BLaER1 treated with 17β-estradiol and CSF1 and Interleukin-3, amounts not matched to agents 10 nM and 100 nM (cell line): ENCODE data around the gene SCNN1B.
"Not testable (repeated sequence)": the region's sequence is repeated elsewhere in the genome, so short reads cannot be mapped to it uniquely, and the experiment has no call there.

Experiments used
- H3K27ac ChIP-seq, 11 experiments: shearing (Covaris generic); formaldehyde crosslinking; 2 replicates each; pipeline ENCODE4 v1.8.1; 2022
- H3K27me3 ChIP-seq, 11 experiments: shearing (Covaris generic); formaldehyde crosslinking; 2 replicates each; pipeline ENCODE4 v1.8.1; 2022
- H3K36me3 ChIP-seq, 11 experiments: shearing (Covaris generic); formaldehyde crosslinking; 2 replicates each; pipeline ENCODE4 v1.8.1; 2022
- H3K4me1 ChIP-seq, 10 experiments: shearing (Covaris generic); formaldehyde crosslinking; 2 replicates each; pipeline ENCODE4 v1.8.1; 2022
- H3K4me2 ChIP-seq, 11 experiments: shearing (Covaris generic); formaldehyde crosslinking; 2 replicates each; pipeline ENCODE4 v1.8.1; 2022
- H3K4me3 ChIP-seq, 10 experiments: shearing (Covaris generic); formaldehyde crosslinking; 2 replicates each; pipeline ENCODE4 v1.8.1; 2022
- H3K9ac ChIP-seq, 11 experiments: shearing (Covaris generic); formaldehyde crosslinking; 2 replicates each; pipeline ENCODE4 v1.8.1; 2022
- H3K9me3 ChIP-seq, 11 experiments: shearing (Covaris generic); formaldehyde crosslinking; replicated peaks in 1 of 11; 2 replicates each; pipeline ENCODE4 v1.8.1; 2022
- H4K20me1 ChIP-seq, 11 experiments: shearing (Covaris generic); formaldehyde crosslinking; 2 replicates each; pipeline ENCODE4 v1.8.1; 2022
- Cebpa-rat ChIP-seq, 11 experiments: shearing (Covaris generic); IDR thresholded peaks; 2 replicates each; pipeline ENCODE4 v1.8.1; 2022

SCNN1B gene

DNA sequence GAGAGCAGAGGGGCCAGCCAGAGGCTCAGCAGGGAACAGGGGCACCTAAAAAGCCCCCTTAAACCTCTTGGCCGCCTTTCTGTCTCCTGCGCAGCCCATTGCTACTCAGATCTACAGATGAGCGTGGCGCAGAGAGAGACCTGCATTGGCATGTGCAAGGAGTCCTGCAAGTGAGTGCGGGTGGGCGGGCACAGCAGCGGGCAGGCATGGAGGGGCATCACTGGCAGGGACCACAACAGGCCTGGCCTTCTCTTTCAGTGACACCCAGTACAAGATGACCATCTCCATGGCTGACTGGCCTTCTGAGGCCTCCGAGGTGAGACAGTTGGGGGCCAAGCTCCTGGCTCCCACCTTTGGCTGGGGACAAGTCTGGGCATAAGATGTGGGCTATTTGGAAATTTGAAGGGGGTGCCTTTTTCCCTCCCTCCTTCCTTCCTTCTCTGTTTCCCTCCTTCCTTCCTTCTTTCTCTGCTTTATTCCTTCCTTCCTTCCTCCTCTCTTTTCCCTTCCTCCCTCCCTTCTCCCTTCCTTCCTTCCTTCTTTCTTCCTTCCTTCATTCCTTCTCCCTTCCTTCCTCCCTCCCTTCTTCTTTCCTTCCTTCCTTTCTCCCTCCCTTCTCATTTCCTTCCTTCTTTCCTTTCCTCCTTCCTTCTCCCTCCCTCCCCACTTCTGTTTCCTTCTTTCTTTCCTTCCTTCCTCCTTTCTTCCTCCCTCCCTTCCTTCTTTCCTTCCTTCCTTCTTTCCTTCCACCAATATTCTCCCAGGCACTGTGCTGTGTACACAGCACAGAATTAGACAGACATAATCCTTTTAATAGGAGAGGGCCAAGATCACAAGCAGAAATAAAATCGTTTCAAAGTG, 75.2 kb downstream of the SCNN1B start:
- Histone ChIP-seq H3K4me3 (no peak overlapping the region), H3K9ac (no peak overlapping the region), H3K4me2 (no peak overlapping the region), H3K27me3 (no peaks in the 10 kb centered on the region), H3K4me1 (peaks cover 0 to 4% (median 0%) of the 10 kb centered on the region in 10 experiments; a peak in 1 of 20 replicates), H3K9me3 (no peaks in the 10 kb centered on the region), H3K36me3 (no peaks in the 10 kb centered on the region), H4K20me1 (peaks cover 0 to 6% (median 0%) of the 10 kb centered on the region in 11 experiments; a peak in 1 of 22 replicates), H3K27ac (no peak overlapping the region)
- no peak for TF ChIP-seq Cebpa-rat (IDR thresholded peaks at IDR 0.05)

DNA sequence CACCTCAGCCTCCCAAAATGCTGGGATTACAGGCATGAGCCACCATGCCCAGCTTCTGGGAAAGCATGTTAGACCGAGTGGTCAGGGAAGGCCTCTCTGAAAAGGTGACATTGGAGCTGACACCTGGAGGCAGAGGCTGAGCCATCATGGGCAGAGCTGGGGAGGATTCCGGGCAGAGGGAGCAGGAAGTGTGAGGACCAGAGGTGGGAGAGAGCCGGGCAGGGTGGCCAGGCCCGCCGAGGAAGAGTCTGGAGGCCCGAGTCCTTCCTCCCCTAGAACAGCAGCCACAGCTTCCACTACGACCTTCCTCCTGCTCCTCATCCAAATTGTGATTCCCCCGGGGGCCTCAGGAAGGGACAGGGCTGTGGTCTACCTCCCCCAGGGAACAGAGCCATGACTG, 76.2 kb downstream of the SCNN1B start:
- H3K9ac ChIP-seq = no peak overlapping the region
- no peaks in the 10 kb centered on the region for H3K27me3 ChIP-seq
- no peaks in the 10 kb centered on the region for H3K36me3 ChIP-seq
- H3K4me3 ChIP-seq = no peak overlapping the region
- H3K9me3 ChIP-seq = no peaks in the 10 kb centered on the region
- H3K4me1 ChIP-seq = peaks cover 0 to 4% (median 0%) of the 10 kb centered on the region in 10 experiments; a peak in 1 of 20 replicates
- peaks cover 0 to 6% (median 0%) of the 10 kb centered on the region in 11 experiments; a peak in 1 of 22 replicates for H4K20me1 ChIP-seq
- H3K4me2 ChIP-seq = no peak overlapping the region; a peak in 1 of 22 replicates
- no peak for TF ChIP-seq Cebpa-rat (IDR thresholded peaks at IDR 0.05)
- H3K27ac ChIP-seq = no peak overlapping the region

GRCh38 chr16:23378921-23379320, 76.8 kb downstream of the SCNN1B start:
- Histone ChIP-seq H3K4me1 (peaks cover 0 to 4% (median 0%) of the 10 kb centered on the region in 10 experiments; a peak in 1 of 20 replicates), H3K9me3 (no peaks in the 10 kb centered on the region), H3K36me3 (no peaks in the 10 kb centered on the region), H3K27ac (no peak overlapping the region), H3K27me3 (no peaks in the 10 kb centered on the region), H3K9ac (no peak overlapping the region), H3K4me2 (no peak overlapping the region), H3K4me3 (no peak overlapping the region), H4K20me1 (peaks cover 0 to 6% (median 0%) of the 10 kb centered on the region in 11 experiments; a peak in 1 of 22 replicates)
- no peak for TF ChIP-seq Cebpa-rat (IDR thresholded peaks at IDR 0.05)

- Histone ChIP-seq H3K36me3 (no peaks in the 10 kb centered on the region), H3K4me1 (peaks cover 0 to 4% (median 0%) of the 10 kb centered on the region in 10 experiments; a peak in 1 of 20 replicates), H3K27ac (no peak overlapping the region), H4K20me1 (peaks cover 0 to 6% (median 0%) of the 10 kb centered on the region in 11 experiments; a peak in 1 of 22 replicates), H3K9me3 (no peaks in the 10 kb centered on the region), H3K4me3 (no peak overlapping the region), H3K9ac (no peak overlapping the region), H3K27me3 (no peaks in the 10 kb centered on the region), H3K4me2 (no peak overlapping the region)
- TF ChIP-seq Cebpa-rat (IDR thresholded peaks at IDR 0.05) = no peak
Observed at GRCh38 chr16:23379707-23380106, 77.6 kb downstream of the SCNN1B start.

GRCh38 chr16:23380501-23380951, 78.4 kb downstream of the SCNN1B start:
- Histone ChIP-seq H3K9ac (no peak overlapping the region), H3K4me1 (peaks cover 0 to 4% (median 0%) of the 10 kb centered on the region in 10 experiments; a peak in 1 of 20 replicates), H3K9me3 (no peaks in the 10 kb centered on the region), H3K4me2 (no peak overlapping the region), H3K27ac (no peak overlapping the region), H3K36me3 (no peaks in the 10 kb centered on the region), H4K20me1 (peaks cover 0 to 5% (median 0%) of the 10 kb centered on the region in 11 experiments; a peak in 1 of 22 replicates), H3K27me3 (no peaks in the 10 kb centered on the region), H3K4me3 (no peak overlapping the region)
- no peak for TF ChIP-seq Cebpa-rat (IDR thresholded peaks at IDR 0.05)

- not testable (repeated sequence) for H3K4me2 ChIP-seq, H3K4me1 ChIP-seq, H4K20me1 ChIP-seq, H3K9ac ChIP-seq, H3K36me3 ChIP-seq, H3K27me3 ChIP-seq, H3K9me3 ChIP-seq, H3K27ac ChIP-seq, H3K4me3 ChIP-seq
Observed at GRCh38 chr16:23381702-23382101, 79.6 kb downstream of the SCNN1B start.

- Histone ChIP-seq H3K4me1 (peaks cover 0 to 4% (median 0%) of the 10 kb centered on the region in 10 experiments; a peak in 1 of 20 replicates), H3K9me3 (no peaks in the 10 kb centered on the region), H3K4me2 (no peak overlapping the region), H3K4me3 (no peak overlapping the region), H3K36me3 (peaks cover 0 to 2% (median 0%) of the 10 kb centered on the region in 11 experiments; a peak in 1 of 22 replicates), H3K9ac (no peak overlapping the region), H3K27ac (no peak overlapping the region), H3K27me3 (no peaks in the 10 kb centered on the region), H4K20me1 (no peaks in the 10 kb centered on the region)
- TF ChIP-seq Cebpa-rat (IDR thresholded peaks at IDR 0.05) = no peak
Observed at GRCh38 chr16:23382279-23382678, 80.2 kb downstream of the SCNN1B start.

DNA sequence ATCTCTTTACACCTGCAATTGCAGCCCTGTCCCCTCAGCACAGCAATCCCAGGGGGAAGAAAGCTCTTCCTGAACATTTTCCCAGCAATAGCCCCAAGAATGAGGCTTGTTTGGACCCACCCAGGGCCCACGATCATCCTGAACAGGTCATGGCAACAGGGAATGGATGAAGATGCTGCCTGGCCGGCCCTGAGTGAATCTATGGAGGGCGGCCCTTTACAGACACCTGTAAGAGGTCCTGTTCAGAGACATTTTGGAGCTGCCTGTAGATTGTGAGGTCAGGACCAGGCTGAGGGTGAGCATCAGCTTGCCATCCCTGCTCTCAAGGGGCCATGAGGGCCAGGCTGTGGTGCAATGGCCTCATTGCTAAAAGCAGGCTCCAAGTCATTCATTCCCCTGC, 81.8 kb downstream of the SCNN1B start:
- Histone ChIP-seq H3K36me3 (peaks cover 4 to 16% (median 6%) of the 10 kb centered on the region in 11 experiments; a peak in 20 of 22 replicates), H3K4me3 (no peak overlapping the region), H3K27me3 (no peaks in the 10 kb centered on the region), H3K4me2 (no peak overlapping the region), H3K9ac (no peak overlapping the region), H3K27ac (no peak overlapping the region), H4K20me1 (no peaks in the 10 kb centered on the region), H3K9me3 (no peaks in the 10 kb centered on the region), H3K4me1 (no peaks in the 10 kb centered on the region)
- no peak for TF ChIP-seq Cebpa-rat (IDR thresholded peaks at IDR 0.05)

- H3K27ac ChIP-seq = no peak overlapping the region
- no peaks in the 10 kb centered on the region for H3K27me3 ChIP-seq
- H3K4me2 ChIP-seq = no peak overlapping the region
- TF ChIP-seq Cebpa-rat (IDR thresholded peaks at IDR 0.05) = no peak
- H3K9me3 ChIP-seq = no peaks in the 10 kb centered on the region
- H3K4me1 ChIP-seq = no peaks in the 10 kb centered on the region
- H3K9ac ChIP-seq = no peak overlapping the region
- H4K20me1 ChIP-seq = no peaks in the 10 kb centered on the region
- no peak overlapping the region for H3K4me3 ChIP-seq
- peaks cover 13 to 26% (median 16%) of the 10 kb centered on the region in 11 experiments; a peak in 20 of 22 replicates for H3K36me3 ChIP-seq
Observed at GRCh38 chr16:23384878-23385277, 82.8 kb downstream of the SCNN1B start.
